Bronchial epithelial cell (primary cell): Measurements from ENCODE around the gene PRKG2. TPM values are rescaled to one million over a fixed set of nuclear protein-coding genes. Genes with fewer than 3 reads are reported as not detected.

Experiments
- DNase-seq: peaks from one replicate; pipeline ENCODE4 v3.0.0-alpha.2; 2010; ENCODE audit warnings: low read depth
- FAIRE-seq: peaks from 2 replicates; lab custom pipeline; 2011; peaks lifted over from hg19 to GRCh38; lab: Jason Lieb, UNC
- H3K27me3 ChIP-seq: 2 replicates; pipeline ENCODE4 v1.5.1; 2011; ENCODE audit warnings: low read length; ENCODE audit not compliant: control insufficient read depth, insufficient read depth
- H3K36me3 ChIP-seq: 2 replicates; pipeline ENCODE4 v1.5.1; 2011; ENCODE audit warnings: low read length; ENCODE audit not compliant: control insufficient read depth, insufficient read depth
- H3K4me3 ChIP-seq: 2 replicates; pipeline ENCODE4 v1.5.1; 2011; ENCODE audit warnings: mild to moderate bottlenecking, low read depth, low read length, control low read depth
- total RNA-seq: library from RNA; depleted of rRNA; stranded (reverse); fragments of >200 nt; gene quantifications from 2 replicates; pipeline ENCODE4 v1.2.1, GENCODE V29; 2014
- TF ChIP-seq, protein P1 (sequence below): IDR thresholded peaks from 2 replicates; pipeline ENCODE4 v1.5.1; 2011; ENCODE audit warnings: mild to moderate bottlenecking, moderate library complexity, low read length, control low read depth, inconsistent platforms; ENCODE audit not compliant: insufficient read depth, severe bottlenecking

Gene PRKG2
- total RNA-seq, 1 donor from 2014 or later: 5.3 TPM

DNA sequence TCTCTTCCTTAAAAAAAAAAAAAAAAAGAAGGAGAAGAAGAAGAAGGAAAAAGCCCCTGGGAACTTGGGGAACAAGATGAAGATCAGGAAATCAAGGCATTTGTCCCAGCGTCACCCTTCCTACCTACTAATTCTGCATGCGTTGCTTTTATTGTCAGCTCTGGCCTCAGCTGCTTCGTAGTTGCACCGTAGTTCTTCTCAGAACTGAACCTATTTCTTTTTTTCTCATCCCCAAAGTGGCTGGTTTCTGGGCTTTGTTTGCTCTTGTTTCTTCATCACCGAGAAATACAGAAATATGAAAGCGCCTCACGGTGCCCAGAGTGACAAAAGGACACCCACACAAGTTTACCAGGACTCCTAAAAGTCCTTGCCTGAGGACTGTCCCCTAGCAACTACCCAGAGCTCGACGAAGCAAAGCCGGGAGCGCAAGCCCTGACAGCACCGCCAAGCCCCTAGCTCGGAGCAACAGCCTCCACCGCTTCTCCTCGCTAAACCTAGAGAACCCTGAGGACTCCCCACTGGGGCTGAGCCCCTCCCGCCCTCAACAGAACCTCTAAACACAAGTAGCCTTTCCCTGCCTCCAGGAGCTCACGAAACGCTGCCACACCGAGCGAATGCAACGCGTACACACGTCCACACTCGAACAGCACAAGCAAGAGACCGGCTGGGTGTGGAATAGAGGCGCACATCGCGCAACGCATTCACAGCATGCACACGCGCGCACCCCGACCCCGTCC is 710 bp downstream of the PRKG2 start:
- Histone ChIP-seq H3K4me3 (peak overlapping the region; percentile 45), H3K27me3 (peaks cover 19% of the 10 kb centered on the region), H3K36me3 (no peaks in the 10 kb centered on the region)
- DNase-seq: no peak
- no peak for FAIRE-seq
- TF ChIP-seq, protein P1, sequence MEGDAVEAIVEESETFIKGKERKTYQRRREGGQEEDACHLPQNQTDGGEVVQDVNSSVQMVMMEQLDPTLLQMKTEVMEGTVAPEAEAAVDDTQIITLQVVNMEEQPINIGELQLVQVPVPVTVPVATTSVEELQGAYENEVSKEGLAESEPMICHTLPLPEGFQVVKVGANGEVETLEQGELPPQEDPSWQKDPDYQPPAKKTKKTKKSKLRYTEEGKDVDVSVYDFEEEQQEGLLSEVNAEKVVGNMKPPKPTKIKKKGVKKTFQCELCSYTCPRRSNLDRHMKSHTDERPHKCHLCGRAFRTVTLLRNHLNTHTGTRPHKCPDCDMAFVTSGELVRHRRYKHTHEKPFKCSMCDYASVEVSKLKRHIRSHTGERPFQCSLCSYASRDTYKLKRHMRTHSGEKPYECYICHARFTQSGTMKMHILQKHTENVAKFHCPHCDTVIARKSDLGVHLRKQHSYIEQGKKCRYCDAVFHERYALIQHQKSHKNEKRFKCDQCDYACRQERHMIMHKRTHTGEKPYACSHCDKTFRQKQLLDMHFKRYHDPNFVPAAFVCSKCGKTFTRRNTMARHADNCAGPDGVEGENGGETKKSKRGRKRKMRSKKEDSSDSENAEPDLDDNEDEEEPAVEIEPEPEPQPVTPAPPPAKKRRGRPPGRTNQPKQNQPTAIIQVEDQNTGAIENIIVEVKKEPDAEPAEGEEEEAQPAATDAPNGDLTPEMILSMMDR: no peak

DNA sequence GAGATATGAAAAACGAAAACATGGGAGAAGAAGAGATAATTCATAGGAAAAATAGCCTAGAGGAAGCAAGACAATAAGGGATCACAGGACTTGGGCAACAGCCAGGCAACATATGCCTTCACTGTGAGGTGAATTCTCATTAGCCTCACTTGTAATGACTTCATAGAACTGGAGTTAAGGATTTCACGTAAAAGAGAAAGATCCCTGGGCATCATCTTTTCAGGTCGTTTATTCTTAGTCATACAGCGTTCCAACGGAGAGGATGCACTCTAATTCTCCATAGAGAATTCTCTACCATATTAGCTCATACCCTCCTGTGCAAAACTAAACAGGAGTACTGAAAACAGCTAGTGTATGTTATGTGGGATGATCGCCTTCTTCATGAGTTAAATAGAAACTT is 1.4 kb downstream of the PRKG2 start:
- FAIRE-seq (no peak), DNase-seq (no peak)
- Histone ChIP-seq H3K36me3 (no peaks in the 10 kb centered on the region), H3K4me3 (no peak overlapping the region), H3K27me3 (peaks cover 19% of the 10 kb centered on the region)
- TF ChIP-seq, protein P1: no peak

DNA sequence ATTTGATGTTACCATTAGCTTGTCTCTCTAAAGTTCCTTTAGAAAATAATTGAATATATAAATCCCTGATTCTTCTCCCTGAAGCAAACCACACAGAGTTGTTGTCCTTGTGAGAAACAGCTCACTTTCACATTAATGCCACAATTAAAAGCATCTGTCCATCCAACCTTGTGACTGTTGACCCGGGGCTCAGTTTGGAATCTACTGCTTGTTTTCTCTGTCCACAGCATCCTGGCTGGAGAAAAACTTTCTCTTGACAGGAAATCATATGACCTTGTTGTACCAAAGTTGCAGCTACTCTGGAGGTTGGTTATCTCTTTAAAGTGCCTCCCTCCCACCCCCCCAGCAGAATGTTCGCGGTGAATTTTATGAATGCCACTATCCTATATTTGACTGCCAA is 3.1 kb downstream of the PRKG2 start:
- TF ChIP-seq, protein P1: no peak
- Histone ChIP-seq H3K36me3 (no peaks in the 10 kb centered on the region), H3K27me3 (peaks cover 19% of the 10 kb centered on the region), H3K4me3 (no peak overlapping the region)
- DNase-seq (no peak), FAIRE-seq (no peak)

DNA sequence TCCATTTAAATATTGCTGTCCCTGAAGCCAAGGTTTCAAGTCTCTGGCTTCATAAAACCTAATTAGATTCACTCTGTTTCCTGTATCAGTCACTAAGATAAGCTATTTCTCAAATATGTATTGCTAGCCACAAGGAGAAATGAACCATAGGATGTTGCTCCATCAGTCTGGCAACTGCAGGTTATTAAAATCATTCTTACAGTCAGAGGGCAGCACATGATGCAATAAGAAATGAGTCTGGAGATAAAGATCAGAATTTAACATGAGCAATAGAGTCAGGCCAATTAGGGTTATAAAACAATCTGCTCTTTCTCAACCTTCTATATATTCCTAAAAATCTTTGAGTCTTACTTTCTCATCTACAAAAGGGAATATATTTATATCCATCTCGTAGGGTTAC is 7.2 kb downstream of the PRKG2 start:
- no peak overlapping the region for H3K4me3 ChIP-seq
- no peaks in the 10 kb centered on the region for H3K36me3 ChIP-seq
- FAIRE-seq: no peak
- DNase-seq: peak; percentile 81
- TF ChIP-seq, protein P1: no peak
- no peaks in the 10 kb centered on the region for H3K27me3 ChIP-seq

DNA sequence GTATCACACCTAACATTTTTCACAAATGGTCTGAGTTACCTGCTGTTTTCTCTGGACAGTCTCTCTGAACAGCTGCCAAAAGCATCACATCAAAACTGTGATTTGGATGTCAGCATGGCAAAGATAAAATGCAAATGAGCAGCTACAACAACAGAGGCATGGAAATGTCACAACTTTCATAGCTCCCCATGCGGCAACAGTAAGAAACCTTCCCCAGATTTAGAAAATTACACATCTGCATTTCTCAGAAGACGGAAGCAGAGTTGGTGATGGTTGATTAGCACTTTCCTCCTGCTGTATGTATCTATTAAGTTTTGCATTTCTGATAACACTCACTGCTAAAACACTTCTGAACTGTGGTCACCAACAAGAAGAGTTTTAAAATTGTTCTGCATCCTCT is 9.7 kb downstream of the PRKG2 start:
- TF ChIP-seq, protein P1: no peak
- DNase-seq: no peak
- Histone ChIP-seq H3K27me3 (no peaks in the 10 kb centered on the region), H3K4me3 (no peak overlapping the region), H3K36me3 (no peaks in the 10 kb centered on the region)
- FAIRE-seq: no peak

DNA sequence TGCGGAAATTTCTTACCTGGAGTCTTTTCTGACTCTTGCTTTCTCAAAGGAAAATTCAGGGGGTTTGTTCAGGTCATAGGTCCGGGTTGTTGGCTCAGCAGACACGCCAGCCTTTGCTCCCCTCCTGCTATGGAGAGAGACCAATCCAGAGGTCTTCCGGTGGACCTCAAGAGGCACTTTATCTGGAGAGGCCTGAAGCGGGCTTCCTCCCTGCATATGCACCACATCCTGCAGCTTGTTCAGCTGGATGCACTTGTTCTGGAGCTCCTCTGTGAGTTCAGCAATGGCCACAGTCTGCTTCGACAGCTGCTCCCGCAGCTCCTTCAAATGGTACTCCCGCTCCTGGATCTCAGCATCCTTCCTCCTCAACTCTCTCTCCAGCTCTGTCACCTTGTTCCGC is 10.5 kb downstream of the PRKG2 start:
- Histone ChIP-seq H3K4me3 (no peak overlapping the region), H3K27me3 (no peaks in the 10 kb centered on the region), H3K36me3 (no peaks in the 10 kb centered on the region)
- DNase-seq: no peak
- TF ChIP-seq, protein P1: no peak
- FAIRE-seq: no peak
